HG03097 (cell line): Measurements from ENCODE around the gene ARHGAP5.
A peak's percentile ranks its signal among the peaks of the same experiment; 100 is the strongest.

Experiments used
- ATAC-seq: cut with Tn5 transposase; IDR thresholded peaks from one replicate; pipeline ENCODE4 v1.9.1; 2021; ENCODE audit not compliant: unreplicated experiment, low FRiP score

Gene ARHGAP5, protein sequence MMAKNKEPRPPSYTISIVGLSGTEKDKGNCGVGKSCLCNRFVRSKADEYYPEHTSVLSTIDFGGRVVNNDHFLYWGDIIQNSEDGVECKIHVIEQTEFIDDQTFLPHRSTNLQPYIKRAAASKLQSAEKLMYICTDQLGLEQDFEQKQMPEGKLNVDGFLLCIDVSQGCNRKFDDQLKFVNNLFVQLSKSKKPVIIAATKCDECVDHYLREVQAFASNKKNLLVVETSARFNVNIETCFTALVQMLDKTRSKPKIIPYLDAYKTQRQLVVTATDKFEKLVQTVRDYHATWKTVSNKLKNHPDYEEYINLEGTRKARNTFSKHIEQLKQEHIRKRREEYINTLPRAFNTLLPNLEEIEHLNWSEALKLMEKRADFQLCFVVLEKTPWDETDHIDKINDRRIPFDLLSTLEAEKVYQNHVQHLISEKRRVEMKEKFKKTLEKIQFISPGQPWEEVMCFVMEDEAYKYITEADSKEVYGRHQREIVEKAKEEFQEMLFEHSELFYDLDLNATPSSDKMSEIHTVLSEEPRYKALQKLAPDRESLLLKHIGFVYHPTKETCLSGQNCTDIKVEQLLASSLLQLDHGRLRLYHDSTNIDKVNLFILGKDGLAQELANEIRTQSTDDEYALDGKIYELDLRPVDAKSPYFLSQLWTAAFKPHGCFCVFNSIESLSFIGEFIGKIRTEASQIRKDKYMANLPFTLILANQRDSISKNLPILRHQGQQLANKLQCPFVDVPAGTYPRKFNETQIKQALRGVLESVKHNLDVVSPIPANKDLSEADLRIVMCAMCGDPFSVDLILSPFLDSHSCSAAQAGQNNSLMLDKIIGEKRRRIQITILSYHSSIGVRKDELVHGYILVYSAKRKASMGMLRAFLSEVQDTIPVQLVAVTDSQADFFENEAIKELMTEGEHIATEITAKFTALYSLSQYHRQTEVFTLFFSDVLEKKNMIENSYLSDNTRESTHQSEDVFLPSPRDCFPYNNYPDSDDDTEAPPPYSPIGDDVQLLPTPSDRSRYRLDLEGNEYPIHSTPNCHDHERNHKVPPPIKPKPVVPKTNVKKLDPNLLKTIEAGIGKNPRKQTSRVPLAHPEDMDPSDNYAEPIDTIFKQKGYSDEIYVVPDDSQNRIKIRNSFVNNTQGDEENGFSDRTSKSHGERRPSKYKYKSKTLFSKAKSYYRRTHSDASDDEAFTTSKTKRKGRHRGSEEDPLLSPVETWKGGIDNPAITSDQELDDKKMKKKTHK (N-terminal part only)

GRCh38 chr14:32077081-32078022 is at the start of gene ARHGAP5:
Gene ARHGAP5 (plus strand): TSS chr14:32077304. CDS start chr14:32090670, 13,366 bp downstream.
- ATAC-seq: peak; percentile 30

DNA sequence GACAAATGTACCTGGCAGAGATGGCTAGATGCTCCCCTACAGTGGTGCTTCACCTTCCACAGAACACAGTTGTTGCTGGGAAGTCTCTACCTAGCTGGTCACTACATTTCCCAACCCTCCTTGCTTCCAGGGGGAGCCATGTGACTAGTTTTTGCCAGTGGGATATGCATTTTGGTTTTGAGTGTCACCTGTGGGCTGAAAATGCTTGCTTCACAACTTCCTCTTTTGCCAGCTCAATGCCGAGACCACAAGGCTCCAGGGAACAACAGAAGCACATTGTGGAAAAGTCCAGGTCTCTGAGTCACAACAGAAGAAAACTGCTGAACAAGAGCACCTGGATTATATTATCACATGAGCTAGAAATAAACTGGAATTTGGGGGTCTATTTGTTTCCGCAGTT is 48.5 kb upstream of the ARHGAP5 start:
- ATAC-seq: no peak

GRCh38 chr14:32033543-32033942 is 43.6 kb upstream of the ARHGAP5 start:
- no peak for ATAC-seq

GRCh38 chr14:32038876-32039275 is 38.2 kb upstream of the ARHGAP5 start:
- no peak for ATAC-seq

GRCh38 chr14:32039401-32040030 is 37.6 kb upstream of the ARHGAP5 start:
- ATAC-seq: no peak

GRCh38 chr14:32043624-32044023 is 33.5 kb upstream of the ARHGAP5 start:
- ATAC-seq: no peak

DNA sequence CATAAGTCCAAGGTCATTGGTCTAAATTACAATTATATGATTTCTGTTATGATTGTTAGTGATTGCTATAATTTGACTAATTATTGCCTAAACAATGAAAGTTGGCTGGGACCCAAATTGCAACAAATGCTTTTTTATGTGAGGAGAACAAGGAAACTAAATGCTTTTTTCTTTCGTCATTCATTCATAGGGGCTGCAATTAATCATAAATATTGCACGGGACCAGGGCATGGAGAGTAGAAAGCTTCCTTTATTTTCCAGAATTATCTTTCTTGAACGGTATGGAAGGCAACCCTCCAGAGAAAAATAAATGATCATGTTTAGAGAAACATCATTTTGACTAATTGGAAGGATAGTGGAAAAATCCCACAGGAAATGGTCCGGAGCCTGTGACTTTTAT is 32.6 kb upstream of the ARHGAP5 start:
- no peak for ATAC-seq

GRCh38 chr14:32047791-32048190 is 29.3 kb upstream of the ARHGAP5 start:
- ATAC-seq: no peak

GRCh38 chr14:32049361-32050088 is 27.6 kb upstream of the ARHGAP5 start:
- ATAC-seq: no peak

DNA sequence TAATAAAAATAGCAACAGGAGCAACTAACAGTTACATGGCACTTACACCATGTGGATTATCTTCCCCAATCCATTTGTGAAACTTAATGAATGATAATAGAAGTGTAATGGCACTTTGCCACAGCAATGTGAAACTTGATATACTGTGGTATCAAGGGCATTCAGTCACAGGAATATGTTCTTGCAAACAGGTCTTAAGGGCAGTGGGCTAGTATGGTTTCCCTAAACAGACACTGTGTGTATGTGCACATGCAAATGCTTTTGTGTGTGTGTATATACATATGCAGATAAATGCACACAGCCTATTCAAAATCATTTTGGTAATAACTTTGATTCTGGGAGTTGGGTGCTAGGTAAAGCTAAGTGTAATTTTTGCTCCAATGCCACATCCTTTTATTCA is 26.2 kb upstream of the ARHGAP5 start:
- ATAC-seq: no peak

DNA sequence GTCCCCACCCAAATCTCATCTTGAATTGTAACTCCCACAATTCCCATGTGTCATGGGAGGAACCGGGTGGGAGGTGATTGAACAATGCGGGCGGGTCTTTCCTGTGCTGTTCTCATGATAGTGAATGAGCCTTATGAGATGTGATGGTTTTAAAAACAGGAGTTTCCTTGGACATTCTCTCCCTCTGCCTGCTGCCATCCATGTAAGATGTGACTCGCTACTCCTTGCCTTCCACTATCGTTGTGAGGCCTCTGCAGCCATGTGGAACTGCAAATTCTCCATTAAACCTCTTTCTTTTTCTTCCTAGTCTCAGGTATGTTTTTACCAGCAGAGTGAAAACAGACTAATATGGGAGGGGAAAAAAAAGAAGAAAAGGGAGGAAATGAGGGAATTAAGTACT is 22.6 kb upstream of the ARHGAP5 start:
- no peak for ATAC-seq

- no peak for ATAC-seq
These were observed 21.9 kb upstream of the ARHGAP5 start for GRCh38 chr14:32055175-32055574.

DNA sequence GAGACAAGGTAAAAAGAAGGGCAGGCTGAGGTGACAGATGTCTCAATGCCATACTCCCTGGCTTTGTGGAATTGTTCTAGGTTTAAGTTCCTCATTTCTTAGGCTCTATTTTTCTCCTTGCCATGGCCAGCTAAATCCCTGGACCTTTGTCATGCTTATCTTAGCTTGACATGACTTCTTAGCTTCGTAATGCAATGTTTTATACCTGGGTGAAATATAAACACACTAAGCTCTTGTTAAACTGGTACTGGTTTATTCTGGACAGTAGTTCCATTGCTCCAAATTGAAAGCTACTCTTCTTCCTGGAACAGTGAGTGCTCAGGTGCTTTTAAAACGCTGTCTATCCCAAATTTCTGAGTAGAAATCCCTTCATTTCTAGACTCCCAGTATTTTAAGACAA is 17.4 kb upstream of the ARHGAP5 start:
- ATAC-seq: no peak

- no peak for ATAC-seq
These were observed 12.2 kb upstream of the ARHGAP5 start for GRCh38 chr14:32064931-32065330.

- ATAC-seq: no peak
These were observed 8.4 kb upstream of the ARHGAP5 start for GRCh38 chr14:32068708-32069107.

GRCh38 chr14:32070282-32070681 is 6.8 kb upstream of the ARHGAP5 start:
- no peak for ATAC-seq

GRCh38 chr14:32072676-32073075 is 4.4 kb upstream of the ARHGAP5 start:
- ATAC-seq: no peak

- no peak for ATAC-seq
These were observed 3.4 kb upstream of the ARHGAP5 start for GRCh38 chr14:32073537-32074189.
